Mucosa of descending colon (tissue), 3 donors: ENCODE data around the gene COL8A1. TPM values are rescaled to one million over a fixed set of nuclear protein-coding genes. Genes with fewer than 3 reads are reported as not detected.

Experiments
- ATAC-seq: fragments of 200-7000 bp; cut with Tn5 transposase; one replicate; pipeline ENCODE4 v1.9.1; 2020; ENCODE audit warnings: mild to moderate bottlenecking, moderate library complexity
- DNase-seq, 3 donors: peaks; one replicate each; pipeline ENCODE4 v3.0.0-alpha.2; 2020
- H3K36me3 ChIP-seq: fragments of 200-600 bp; one replicate; pipeline ENCODE4 v1.8.0; 2021; ENCODE audit warnings: low read depth, mild to moderate bottlenecking
- H3K4me1 ChIP-seq: fragments of 200-600 bp; one replicate; pipeline ENCODE4 v1.8.0; 2021; ENCODE audit warnings: low read depth, mild to moderate bottlenecking
- H3K4me3 ChIP-seq: fragments of 200-600 bp; one replicate; pipeline ENCODE4 v1.8.0; 2021; ENCODE audit warnings: mild to moderate bottlenecking
- H3K9me3 ChIP-seq: fragments of 200-600 bp; one replicate; pipeline ENCODE4 v1.8.0; 2021; ENCODE audit warnings: mild to moderate bottlenecking
- intact Hi-C, 2 donors: fragments of 100-400 bp; cut with DNase I in 1 of 2; cut with micrococcal nuclease in 1 of 2; formaldehyde crosslinking; loops; one replicate each; pipeline versions ENCODE4 v1.11.0 to v1.11.1; 2022; cut with DNase I, micrococcal nuclease
- total RNA-seq, 3 donors: library from RNA; stranded (reverse); fragmentation: NEBNext Ultra II Directional in 2 of 3; extraction: Animal tissue kit (Norgen Biotek cat#: 25700) in 2 of 3; gene quantifications; one replicate each; pipeline versions ENCODE4 v1.2.1 to v1.2.4, GENCODE V29; 2021 to 2023
- TF ChIP-seq, protein P1 (sequence below): fragments of 200-600 bp; IDR thresholded peaks from one replicate; pipeline ENCODE4 v1.8.0; 2022; ENCODE audit warnings: antibody characterized with exemption, mild to moderate bottlenecking
- donor health status: DM: no; HTN: no; CAD: no; lungs with moderate emphysema.
- donor health status: DM: no; HTN: no; CAD: no.
- donor health status: DM: no; HTN: yes; CAD: no.

COL8A1 gene
- total RNA-seq, 3 donors from 2014 or later = 0.75 to 7.6 (median 3.8) TPM

DNA sequence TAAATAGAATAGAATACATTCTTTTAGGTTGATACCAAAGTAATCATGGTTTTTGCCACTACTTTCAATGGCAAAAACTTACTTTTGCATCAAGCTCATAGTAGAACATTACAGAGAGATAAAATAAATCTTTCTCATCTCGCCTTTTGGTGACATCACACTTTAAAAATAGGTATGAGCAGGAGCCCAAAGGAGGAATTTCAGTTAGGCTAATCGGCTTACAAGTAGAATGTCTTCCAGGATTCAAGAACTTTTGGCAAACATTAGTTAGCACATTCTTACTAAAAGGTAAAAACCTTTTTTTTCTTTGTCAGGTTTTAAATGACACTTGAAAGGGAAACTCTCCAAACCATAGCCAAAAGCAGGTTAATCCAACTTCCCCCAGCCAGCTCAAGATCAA is 119.6 kb downstream of the COL8A1 start:
- intact Hi-C loops = loop anchor here in 1 of 2 donors (10.0 kb wide), 1 partner anchor 253 kb away; no protein-coding TSS in a partner anchor
- Histone ChIP-seq H3K4me1 (no peaks in the 10 kb centered on the region), H3K36me3 (no peaks in the 10 kb centered on the region), H3K4me3 (no peak overlapping the region), H3K9me3 (no peaks in the 10 kb centered on the region)
- no peak for DNase-seq
- ATAC-seq = no peak
- TF ChIP-seq, protein P1, sequence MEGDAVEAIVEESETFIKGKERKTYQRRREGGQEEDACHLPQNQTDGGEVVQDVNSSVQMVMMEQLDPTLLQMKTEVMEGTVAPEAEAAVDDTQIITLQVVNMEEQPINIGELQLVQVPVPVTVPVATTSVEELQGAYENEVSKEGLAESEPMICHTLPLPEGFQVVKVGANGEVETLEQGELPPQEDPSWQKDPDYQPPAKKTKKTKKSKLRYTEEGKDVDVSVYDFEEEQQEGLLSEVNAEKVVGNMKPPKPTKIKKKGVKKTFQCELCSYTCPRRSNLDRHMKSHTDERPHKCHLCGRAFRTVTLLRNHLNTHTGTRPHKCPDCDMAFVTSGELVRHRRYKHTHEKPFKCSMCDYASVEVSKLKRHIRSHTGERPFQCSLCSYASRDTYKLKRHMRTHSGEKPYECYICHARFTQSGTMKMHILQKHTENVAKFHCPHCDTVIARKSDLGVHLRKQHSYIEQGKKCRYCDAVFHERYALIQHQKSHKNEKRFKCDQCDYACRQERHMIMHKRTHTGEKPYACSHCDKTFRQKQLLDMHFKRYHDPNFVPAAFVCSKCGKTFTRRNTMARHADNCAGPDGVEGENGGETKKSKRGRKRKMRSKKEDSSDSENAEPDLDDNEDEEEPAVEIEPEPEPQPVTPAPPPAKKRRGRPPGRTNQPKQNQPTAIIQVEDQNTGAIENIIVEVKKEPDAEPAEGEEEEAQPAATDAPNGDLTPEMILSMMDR = no peak

DNA sequence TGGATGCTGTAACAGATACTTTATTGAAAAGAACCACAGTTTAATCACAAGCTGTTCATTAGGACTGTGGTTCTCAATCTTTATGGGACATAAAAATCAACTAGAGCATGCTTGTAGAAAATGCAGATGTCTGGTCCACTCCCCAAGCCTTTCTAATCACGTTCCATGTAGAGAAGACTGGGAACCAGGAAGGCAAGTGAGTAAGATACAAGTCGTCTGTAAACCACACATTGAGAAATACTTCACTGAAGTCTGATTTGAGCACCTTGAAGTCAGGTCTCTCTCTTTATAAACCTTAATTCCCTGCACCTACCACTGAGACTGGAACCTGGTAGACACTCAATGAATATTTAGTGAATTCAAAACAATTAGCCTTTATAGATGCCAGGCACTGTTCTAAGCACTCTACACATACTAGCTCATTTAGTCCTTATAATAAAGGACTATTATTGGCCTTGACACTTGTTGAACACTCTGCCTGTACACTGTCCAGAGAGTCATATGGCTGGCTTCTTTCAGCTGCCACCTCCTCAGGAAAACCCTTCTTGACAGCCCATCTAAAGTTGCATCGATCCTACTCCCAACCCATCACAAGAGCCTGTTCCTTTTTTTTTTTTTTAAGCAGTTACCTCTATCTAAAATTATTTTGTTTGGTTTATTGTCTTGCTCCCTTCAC is 120.2 kb downstream of the COL8A1 start:
- no peaks in the 10 kb centered on the region for H3K4me1 ChIP-seq
- no peaks in the 10 kb centered on the region for H3K9me3 ChIP-seq
- TF ChIP-seq, protein P1 = no peak
- DNase-seq (no peak), ATAC-seq (no peak)
- intact Hi-C loops = loop anchor here in 1 of 2 donors (10.0 kb wide), 1 partner anchor 254 kb away; no protein-coding TSS in a partner anchor
- H3K36me3 ChIP-seq = no peaks in the 10 kb centered on the region
- no peak overlapping the region for H3K4me3 ChIP-seq

DNA sequence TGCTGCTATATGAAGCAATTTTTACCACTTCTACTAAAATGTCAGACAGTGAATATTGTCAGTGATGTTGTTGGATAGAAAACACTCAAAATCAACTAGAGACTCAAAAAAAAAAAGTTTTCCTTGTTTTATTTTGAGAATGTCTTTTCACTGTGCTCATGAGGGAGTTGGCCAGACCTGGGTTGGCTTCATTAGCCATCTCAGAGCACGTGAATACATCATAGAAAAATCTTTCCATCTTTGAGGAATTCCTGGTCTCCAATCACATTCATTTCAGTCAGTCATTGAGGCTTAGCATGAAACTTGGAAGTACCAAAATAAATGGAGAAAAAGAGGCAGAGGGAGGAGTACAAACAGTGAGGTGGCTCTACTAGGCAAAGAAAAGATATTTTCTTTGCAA is 121.6 kb downstream of the COL8A1 start:
- intact Hi-C loops = no loop called here
- ATAC-seq (no peak), DNase-seq (no peak)
- H3K9me3 ChIP-seq = no peaks in the 10 kb centered on the region
- no peaks in the 10 kb centered on the region for H3K36me3 ChIP-seq
- no peak overlapping the region for H3K4me3 ChIP-seq
- no peaks in the 10 kb centered on the region for H3K4me1 ChIP-seq
- TF ChIP-seq, protein P1 = no peak

GRCh38 chr3:99760629-99761028 is 122.2 kb downstream of the COL8A1 start:
- DNase-seq (no peak), ATAC-seq (no peak)
- H3K4me1 ChIP-seq = no peaks in the 10 kb centered on the region
- intact Hi-C loops = no loop called here
- H3K4me3 ChIP-seq = no peak overlapping the region
- no peaks in the 10 kb centered on the region for H3K36me3 ChIP-seq
- TF ChIP-seq, protein P1 = no peak
- H3K9me3 ChIP-seq = no peaks in the 10 kb centered on the region

GRCh38 chr3:99761415-99762165 is 123.2 kb downstream of the COL8A1 start:
- TF ChIP-seq, protein P1 = no peak
- intact Hi-C loops = no loop called here
- no peak overlapping the region for H3K4me3 ChIP-seq
- no peaks in the 10 kb centered on the region for H3K9me3 ChIP-seq
- DNase-seq = no peak
- H3K4me1 ChIP-seq = no peaks in the 10 kb centered on the region
- ATAC-seq = no peak
- H3K36me3 ChIP-seq = no peaks in the 10 kb centered on the region
